GM19468 (cell line): Measurements from ENCODE around the gene GRB14.
A peak's percentile ranks its signal among the peaks of the same experiment; 100 is the strongest.

Experiments
- ATAC-seq: cut with Tn5 transposase; IDR thresholded peaks from one replicate; pipeline ENCODE4 v1.9.1; 2021; ENCODE audit warnings: mild to moderate bottlenecking, moderate library complexity, moderate number of reproducible peaks; ENCODE audit not compliant: unreplicated experiment; ENCODE audit errors: extremely low read depth

Gene GRB14

DNA sequence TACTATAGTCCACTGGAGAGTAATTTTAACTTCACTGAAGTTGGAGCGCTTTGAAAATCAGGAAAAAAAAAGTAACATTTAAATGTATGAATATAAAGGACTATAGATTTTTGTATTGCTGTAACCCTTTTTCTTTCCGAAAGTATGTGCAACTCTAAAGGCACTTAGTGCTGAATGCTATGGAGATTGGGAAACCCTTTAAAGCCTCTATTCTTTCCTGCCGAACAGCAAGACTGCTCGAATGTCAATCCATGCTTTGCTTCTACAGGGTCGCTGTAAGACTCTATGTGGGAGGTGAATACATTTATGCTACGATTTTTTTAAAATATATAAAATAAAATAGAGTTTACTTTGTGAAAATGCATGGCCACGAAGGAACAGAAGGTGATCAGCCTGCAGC, 825 bp downstream of the GRB14 start:
- no peak for ATAC-seq

DNA sequence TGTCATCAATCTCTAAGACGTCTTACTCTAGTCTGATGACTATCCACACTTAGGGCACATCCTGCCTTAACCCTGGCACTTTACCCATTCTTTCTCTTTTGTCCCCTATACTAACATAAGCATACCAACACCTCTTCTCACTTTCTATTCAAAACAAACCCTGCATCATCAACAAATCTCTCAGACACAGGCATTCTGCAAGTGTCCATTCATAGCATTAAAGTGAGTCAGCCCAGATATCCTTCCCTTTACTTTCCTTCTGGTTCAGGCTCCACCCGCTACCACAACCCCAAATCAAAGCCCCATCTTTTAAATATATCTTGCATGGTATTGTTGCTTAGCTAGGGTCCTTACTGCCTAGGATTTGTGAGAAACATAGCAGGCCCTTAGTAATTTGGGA, 3.8 kb downstream of the GRB14 start:
- ATAC-seq: no peak

DNA sequence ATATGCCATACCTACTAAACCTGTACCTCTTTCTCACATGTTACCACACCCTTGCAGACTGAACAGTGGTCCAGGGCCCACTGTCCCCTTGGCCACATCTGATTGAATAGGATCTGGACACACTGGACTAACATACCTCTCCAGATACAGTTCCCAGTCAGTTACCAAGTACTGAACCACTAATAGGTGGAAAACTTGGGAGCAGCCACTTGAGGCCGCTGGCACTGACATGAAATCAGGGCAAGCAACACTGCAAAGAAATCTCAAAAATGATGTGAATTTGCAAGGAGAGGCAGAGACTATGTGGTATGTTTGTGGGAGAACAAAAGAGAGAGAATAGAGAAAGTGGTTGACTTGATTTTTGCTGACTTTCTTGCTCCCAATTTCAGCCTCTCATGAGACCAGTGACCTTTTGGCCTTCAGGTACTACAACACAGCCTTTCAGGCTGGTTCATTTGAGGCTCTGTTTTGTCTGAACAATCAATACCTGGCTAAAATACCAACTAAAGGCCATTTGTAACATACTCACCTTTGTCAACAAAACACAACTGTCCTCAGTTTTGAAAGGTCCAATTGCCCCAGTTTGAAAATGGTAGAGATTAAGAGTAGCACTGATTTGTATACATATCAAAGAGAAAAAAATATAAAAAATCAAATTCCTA, 7.8 kb downstream of the GRB14 start:
- ATAC-seq: no peak

DNA sequence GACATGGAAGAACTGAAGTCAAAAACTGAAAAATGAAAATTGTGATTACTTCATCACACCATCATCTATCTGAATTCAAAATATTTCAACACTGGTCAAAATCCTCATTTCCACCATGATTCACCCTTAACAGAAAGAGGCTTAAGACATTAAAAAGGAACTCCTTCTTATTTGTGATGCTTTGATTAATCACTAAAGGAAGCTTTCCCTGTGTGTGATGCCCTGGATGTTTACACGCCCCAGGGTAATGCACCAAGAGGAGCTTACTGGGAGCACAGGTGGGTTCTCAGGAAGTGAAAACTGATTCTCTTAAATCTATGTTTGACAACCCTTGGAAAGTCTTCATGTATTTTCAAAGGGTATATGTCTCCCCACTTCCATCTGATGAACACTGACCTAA, 11.5 kb downstream of the GRB14 start:
- ATAC-seq: no peak

DNA sequence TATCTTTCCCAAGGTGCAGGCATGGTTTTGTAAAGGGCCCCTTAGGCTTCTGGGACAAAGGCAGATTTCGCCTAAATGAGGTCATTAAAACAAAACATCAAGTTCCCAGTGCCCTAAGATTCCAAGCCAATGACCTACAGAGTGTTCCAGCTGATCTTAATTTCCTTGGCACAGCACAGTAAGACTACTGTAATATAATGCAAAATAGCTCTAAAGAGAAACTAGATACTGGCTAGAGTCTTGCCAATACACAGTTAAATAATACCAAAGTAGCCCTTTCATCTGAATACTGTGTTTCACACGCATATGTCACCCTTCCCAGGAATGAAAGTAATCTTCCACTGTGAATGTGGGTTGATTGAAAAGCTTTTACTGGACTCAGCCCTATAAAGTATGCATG, 14.7 kb downstream of the GRB14 start:
- ATAC-seq: no peak

DNA sequence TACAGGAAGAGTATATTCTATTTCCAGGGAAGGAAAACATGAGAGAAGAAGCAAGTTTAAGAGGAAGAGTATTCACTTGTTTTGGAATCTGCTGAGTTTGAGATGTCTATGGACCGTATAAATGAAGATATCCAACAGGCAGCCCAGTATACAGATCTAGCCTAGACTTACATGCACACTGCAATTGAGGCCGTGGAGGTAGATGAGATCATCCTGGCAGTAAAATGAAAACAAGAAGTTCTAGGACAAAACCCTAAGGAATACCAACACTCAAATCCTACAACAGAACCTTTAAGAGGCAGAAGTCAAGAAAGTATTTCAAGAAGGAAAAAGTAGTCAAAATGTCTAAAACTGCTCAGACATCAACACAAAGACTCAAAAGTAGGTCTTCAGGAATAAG, 16.0 kb downstream of the GRB14 start:
- ATAC-seq: no peak

DNA sequence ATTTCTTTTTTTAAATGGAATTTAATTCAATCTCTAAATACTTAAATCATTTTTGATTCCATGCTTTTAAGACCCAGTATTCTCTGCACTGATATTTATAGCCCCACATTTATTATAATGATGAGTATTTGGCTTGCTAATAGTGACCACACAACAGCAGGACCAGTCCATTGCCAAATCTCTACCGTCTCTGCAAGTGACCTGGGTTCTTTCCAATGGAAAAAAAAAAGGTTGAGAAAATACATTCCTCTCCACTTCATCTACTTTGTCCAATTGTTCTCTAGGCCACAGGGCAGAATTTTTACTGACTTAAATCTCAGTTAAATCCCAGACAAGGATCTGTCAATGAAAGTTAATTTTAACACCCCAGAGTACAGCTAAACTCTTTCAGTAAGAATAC, 20.5 kb downstream of the GRB14 start:
- ATAC-seq: no peak

DNA sequence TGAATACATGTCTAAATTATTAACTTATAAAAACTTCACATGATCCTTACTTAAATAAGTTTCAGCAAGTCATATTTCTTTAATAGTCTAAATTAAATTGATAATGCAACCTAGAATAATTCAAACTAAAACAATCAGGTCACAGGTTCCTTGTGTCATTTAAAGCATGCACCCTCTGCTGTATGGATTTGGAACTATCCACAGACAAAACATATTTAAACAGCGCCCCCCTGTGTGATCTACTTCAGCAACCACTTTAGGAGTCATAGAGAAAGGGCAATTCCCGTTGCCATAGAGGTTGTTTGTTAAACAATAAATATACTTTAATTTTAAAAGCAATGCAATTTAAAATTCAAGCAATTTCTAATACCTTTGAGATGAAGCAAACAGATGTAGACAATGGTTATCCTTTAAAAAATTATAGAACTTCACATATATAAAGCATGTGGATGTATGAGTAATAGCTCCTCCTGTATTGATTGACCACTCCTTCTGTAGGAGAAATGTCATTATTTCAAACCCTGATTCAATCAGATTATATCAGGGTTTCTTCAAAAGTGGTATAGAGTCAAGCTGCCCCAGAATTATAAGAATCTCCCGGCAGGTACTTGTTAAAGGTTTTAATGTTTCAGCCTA, 21.2 kb downstream of the GRB14 start:
- ATAC-seq: peak; percentile 86

DNA sequence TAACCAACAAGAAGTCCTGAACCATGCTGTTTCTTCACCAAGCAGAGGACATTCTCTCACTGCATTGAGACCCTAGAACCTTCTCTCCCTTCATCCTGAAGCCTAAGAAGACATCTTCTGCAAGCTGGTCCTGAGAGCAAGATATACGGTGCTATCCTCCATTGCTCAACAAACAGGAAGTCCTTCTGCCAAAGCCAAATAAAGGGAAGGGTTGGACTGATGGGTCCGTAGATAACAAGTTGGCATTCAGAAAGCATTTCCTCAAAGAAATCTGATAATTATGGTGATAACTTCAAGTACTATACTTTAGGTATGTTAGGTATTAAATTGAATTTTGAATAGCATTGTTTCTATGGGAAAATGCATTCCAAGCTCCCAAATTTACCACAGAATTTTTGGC, 23.3 kb downstream of the GRB14 start:
- ATAC-seq: no peak

DNA sequence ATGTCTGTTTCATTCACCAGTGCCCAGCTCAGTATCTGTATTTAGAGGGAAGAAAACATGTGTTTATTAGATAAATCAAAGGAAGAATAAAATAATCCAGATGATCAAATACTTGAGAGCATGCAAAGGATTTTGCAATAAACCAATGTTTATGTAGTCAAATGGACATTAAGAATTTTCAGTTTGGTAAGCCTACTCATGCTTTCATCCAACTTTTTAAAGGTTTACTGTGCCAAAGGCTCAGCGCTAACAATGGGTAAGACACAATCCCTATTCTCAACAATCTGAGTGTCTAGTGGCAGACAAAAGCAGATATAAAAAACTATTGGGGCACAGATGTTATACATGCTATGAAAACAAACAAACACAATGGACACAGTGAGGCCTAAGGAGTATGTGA, 26.3 kb downstream of the GRB14 start:
- ATAC-seq: no peak

DNA sequence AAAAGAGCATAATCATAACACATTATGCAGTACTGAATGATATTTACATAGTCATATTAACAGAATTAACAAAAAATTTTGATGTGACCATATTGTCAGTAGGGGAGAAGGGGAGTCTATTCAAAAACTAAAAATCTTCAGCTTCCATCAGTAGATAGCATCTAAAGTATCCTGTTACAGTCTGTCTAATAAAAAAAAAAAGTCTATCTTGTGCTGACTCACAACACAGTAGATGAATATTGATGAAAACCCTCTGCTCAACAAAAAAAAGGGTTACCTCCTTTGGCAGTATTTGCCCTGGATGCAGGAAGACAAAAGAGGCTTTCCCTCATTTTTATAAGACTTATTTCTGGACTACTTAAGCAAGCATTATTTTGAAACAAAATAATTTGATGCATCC, 27.3 kb downstream of the GRB14 start:
- ATAC-seq: no peak

DNA sequence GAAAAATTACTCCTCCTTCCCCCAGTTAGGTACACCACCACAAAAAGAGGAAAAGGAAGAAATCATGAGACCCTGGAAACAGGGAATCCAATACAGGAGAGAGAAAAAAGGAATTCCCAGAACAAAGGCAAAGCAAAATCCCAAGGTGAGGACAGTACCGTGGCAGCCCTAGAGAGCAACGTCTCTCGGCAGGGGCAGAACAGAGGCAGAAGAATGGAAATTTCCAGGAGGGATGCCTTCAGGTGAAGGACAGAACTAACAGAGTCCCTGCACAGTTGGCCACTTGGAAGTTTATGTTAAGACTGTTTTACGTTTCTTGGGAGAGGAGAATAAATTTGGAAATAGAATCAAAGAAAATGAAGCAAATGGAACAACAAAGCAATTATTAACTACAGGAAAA, 27.7 kb downstream of the GRB14 start:
- no peak for ATAC-seq

DNA sequence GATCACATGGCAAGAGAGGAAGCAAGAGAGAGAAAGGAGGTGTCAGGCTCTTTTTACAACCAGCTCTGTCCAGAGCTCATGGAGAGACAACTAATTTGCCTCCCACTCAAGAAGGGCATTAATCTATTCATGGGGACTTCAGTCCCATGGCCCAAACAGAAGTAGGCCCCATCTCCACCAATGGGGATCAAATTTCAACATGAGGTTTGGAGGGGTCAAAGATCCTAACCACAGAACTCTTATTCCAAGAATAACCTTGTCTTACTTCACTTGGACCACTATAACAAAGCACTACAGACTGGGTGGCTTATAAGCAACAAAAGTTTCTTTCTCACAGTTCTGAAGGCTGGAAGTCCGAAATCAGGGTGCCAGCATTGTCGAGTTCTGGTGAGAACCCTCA, 31.8 kb downstream of the GRB14 start:
- ATAC-seq: no peak

DNA sequence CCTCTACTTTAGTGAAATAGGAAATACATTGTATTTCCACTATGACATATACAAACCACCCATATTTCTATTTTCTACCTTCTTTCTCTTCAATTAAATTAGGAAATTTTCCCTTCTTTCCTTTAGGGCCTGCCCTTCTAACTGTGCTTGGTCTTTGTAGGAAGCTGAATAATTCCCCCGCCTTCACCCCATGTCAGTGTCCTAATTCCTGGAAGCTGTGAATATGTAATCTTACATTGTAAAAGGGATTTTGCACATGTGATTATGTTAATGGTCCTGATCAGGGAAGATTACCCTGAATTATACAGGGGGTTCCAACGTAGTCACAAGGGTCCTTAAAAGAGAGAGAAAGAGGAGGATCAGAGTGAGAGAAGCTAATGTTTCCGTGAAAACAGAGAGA, 40.2 kb downstream of the GRB14 start:
- no peak for ATAC-seq

DNA sequence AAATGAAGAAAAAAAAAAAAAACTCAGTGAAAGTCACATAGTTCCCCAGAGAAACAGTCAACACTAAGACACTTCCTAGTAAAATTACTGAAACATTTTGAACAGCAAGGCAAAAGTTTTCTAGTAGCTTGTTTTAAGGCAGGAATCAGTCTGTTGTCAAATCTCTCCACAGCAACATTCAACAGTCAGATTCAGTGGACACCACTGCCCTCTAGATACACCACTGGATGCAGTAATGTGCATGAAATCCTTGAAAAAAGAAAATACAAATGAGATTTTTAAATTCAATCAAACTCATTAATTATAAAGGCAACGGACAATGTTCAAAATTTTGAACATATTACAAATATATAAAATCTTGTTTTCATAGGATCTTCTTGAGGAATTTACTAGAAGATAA, 46.4 kb downstream of the GRB14 start:
- ATAC-seq: no peak

DNA sequence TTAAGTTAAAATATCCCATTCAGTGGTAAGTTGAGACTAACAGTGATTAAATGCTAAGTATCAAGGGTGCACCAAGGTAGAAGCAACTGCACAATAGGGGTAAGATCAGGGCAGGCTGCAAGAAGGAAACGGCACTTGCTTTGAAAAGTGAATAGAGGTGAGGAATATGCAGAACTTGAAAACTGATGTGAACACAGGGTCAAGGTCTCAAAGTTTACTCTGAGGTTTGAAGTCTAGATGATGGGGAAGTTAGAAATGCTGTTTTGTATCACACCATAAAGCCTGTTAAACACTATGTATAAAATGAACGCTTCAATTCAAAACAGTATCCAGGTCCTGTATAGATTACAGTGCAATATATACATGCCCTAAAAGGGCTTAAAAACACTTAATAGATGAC, 50.8 kb downstream of the GRB14 start:
- no peak for ATAC-seq

DNA sequence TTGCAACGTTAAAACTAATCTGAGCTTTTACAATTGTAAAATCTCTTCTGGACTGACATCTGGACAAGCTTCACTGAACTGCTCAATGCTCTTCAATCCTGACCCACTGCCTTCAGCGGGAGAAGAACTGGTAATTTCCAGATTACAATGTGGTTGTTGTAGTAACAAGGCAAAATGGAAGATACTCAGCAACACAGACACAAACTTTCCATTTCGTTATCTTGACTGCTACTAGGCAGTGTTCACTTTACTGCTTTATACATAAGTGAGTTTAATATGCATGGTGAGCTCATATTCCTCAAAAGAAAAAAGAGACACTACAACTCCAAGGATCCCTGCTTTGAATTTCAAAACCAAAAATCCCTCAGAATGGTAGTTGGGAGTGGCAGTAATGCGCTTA, 51.9 kb downstream of the GRB14 start:
- ATAC-seq: no peak

DNA sequence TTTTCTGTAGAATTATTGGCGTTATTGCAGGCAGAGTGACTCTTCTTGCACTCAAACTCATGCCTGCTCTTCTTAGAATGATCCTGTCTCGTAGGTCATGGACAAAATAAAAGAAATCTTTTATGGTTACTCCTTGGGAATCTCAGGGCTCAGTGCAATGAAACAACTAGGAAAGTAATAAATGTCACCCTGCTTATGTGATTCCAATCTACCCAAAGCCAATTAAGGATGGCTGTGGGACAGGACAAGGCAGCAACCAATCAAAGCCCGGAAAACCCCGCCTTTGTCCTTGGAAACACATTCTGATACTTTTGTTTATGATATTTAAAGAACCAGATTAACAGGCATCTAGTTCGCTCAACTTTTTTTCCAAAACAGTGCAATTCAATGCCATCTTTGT, 53.0 kb downstream of the GRB14 start:
- no peak for ATAC-seq

DNA sequence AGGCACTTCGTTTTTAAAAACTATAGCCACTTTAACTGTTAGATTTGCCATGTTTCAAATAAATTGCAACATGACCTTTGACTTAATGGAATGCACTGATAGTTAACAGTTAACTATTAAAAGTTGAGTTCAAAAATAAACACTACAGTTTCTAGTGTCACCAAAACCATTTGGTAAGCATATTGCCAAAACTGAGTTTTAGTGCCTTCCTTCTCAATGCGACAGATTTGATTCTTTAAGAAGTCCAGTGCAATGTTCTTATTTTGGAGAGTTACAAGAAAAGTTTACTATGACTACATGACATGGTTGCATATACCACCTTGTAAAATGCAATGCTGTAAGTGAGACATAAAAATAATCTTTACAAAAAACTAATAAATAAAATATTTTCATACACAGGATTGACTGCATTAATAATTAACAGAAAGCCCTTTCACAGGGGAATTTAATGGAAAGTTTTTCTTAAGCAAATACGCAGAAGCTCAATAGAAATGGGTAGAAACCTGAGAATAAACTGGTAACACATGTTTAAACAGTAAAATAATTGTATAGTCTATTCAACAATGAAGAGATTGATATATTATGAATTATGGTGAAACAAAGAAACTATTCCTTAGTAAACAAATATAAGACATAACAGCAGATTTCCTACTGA, 53.8 kb downstream of the GRB14 start:
- no peak for ATAC-seq

DNA sequence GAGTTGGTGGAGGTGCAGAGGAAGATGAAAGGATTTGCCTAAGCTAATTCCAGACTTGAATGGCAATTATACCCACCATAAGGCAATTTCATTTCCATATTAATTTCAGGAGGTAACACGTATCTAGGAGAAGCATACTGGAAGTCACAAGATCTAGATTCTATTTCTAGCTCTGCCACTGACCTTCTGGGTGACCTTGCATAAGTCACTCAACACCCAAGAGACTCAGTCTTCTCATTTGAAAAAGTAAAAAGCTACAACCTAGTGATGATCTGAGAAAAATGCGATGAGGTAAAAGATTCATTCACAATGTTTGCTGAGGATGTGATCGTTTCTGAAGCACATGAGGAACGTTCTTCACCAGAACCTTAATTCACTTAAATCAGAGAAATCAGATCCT, 55.9 kb downstream of the GRB14 start:
- no peak for ATAC-seq

DNA sequence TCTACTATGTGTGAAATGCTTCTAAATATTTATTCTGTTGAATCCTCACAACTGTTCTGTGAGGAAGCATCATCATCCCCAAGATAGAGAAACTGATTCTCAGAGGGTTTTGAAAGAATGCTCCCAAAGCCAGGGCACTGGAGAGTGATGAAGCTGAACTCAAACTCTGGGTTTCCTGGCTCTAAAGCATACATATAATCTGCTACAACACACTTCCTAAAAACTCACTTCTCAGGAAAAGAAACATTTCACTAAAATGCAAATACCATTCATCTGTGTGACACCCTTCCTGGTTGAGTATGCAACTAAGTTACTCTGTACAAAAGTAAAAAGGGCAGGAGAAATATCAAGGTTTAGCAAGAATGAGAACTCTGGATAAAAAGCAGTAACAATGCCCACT, 58.6 kb downstream of the GRB14 start:
- ATAC-seq: no peak

DNA sequence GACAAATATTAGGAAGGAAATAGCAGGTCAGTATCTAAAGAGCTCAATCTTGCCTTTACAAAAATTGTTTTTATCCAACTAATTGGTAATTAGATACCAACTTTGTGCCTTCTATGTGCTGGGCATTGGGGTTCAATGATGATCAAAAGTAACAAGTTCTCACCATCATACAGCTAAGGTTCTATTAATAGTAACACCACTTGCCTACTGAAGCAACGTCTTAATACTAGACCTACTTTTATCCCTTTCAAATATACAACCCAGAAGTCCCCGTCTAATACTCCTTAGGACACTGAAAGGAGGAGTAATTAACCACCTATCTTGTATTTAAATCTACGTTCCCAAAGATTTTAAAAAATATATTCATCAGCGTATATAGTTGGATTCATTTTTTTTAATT, 59.3 kb downstream of the GRB14 start:
- ATAC-seq: no peak
